Heart left ventricle (tissue), 16 donors: ENCODE results near the gene ERFE. TPM values are rescaled to one million over a fixed set of nuclear protein-coding genes. Genes with fewer than 3 reads are reported as not detected.

Experiments
- ATAC-seq, 4 donors: fragments of 200-7000 bp; cut with Tn5 transposase; one replicate each; pipeline ENCODE4 v1.9.1; 2020 to 2022; ENCODE audit warnings: moderate library complexity in 4 of 4, mild to moderate bottlenecking in 3 of 4, moderate number of reproducible peaks in 1 of 4
- DNase-seq, 5 donors: peaks; one replicate each; pipeline ENCODE4 v3.0.0-alpha.2; 2020
- H3K27ac ChIP-seq, 12 donors: fragments of 200-600 bp; sonication (generic) in 4 of 12; one replicate each; pipeline versions ENCODE4 v1.5.0 to v1.8.0; 2016 to 2022; ENCODE audit warnings: mild to moderate bottlenecking in 2 of 12
- H3K27me3 ChIP-seq, 9 donors: fragments of 200-600 bp; sonication (generic) in 2 of 9; one replicate each; pipeline versions ENCODE4 v1.5.1 to v1.8.0; 2016 to 2022; ENCODE audit warnings: mild to moderate bottlenecking in 3 of 9
- H3K36me3 ChIP-seq, 9 donors: fragments of 200-600 bp; sonication (generic) in 2 of 9; one replicate each; pipeline versions ENCODE4 v1.5.0 to v1.8.0; 2018 to 2022; ENCODE audit warnings: mild to moderate bottlenecking in 2 of 9
- H3K4me1 ChIP-seq, 12 donors: fragments of 200-600 bp; sonication (generic) in 4 of 12; one replicate each; pipeline versions ENCODE4 v1.5.0 to v1.8.0; 2016 to 2022; ENCODE audit warnings: mild to moderate bottlenecking in 3 of 12
- H3K4me3 ChIP-seq, 12 donors: fragments of 200-600 bp; sonication (generic) in 4 of 12; one replicate each; pipeline versions ENCODE4 v1.5.0 to v1.8.0; 2017 to 2022; ENCODE audit warnings: mild to moderate bottlenecking in 9 of 12, moderate library complexity in 4 of 12
- H3K9me3 ChIP-seq, 12 donors: fragments of 200-600 bp; sonication (generic) in 4 of 12; one replicate each; pipeline versions ENCODE4 v1.5.0 to v1.8.0; 2016 to 2022; ENCODE audit warnings: mild to moderate bottlenecking in 1 of 12
- POLR2A ChIP-seq, 2 donors: fragments of 450-650 bp; IDR thresholded peaks; one replicate each; pipeline ENCODE4 v1.6.1; 2017; ENCODE audit warnings: antibody characterized with exemption in 2 of 2, mild to moderate bottlenecking in 2 of 2, moderate library complexity in 2 of 2
- WGBS, 4 donors: extraction: QIAGEN DNeasy Blood & Tissue Kit in 2 of 4; methylation state at CpG; one replicate each; pipeline versions ENCODE4 v1.1.5 to v1.1.7; 2013 to 2018; 5-methylcytosine and 5-hydroxymethylcytosine counted together
- intact Hi-C, 10 donors: fragments of 100-400 bp; cut with DNase I; formaldehyde crosslinking; loops; one replicate each; pipeline versions ENCODE4 v1.11.1 to v1.14.2; 2022
- polyA plus RNA-seq, 2 donors: library from polyadenylated mRNA; stranded (reverse); fragments of 200-250 nt; gene quantifications; one replicate each; pipeline ENCODE4 v1.2.3, GENCODE V29; 2013
- total RNA-seq, 9 donors: library from RNA; depleted of rRNA in 2 of 9; stranded (reverse); fragments of >200 nt in 2 of 9; fragmentation: NEBNext Ultra II Directional in 3 of 9; extraction: Animal tissue kit (Norgen Biotek cat#: 25700) in 3 of 9; gene quantifications; one replicate each; pipeline versions ENCODE4 v1.1.0 to v1.2.4, GENCODE V29; 2016 to 2023
- TF ChIP-seq, protein P1 (sequence below), 12 donors: fragments of 200-600 bp; sonication (generic) in 4 of 12; IDR thresholded peaks; one replicate each; pipeline versions ENCODE4 v1.5.0 to v1.8.0; 2018 to 2022; ENCODE audit warnings: antibody characterized with exemption in 12 of 12, mild to moderate bottlenecking in 5 of 12
- donor health status: ischemic (EF 13 %, LVEDD 7.1; RV severe dilation, severe dysfunction).
- donor health status: healthy with polysubstance abuse.
- donor health status: DM: no; HTN: yes; CAD: no.
- donor health status: DM: no; HTN: no; CAD: no.
- donor health status: ischemic (EF 25% LVEDD 6.9; RV normal size, moderate dysfunction).
- donor health status: ischemic (EF 25% LVEDD 5.7; RV mildly dilated, moderate dysfunction).
- donor health status: healthy.
- donor health status: DM: yes; HTN: yes; CAD: no.
- donor health status: ischemic (EF 35%, LVEDD 5.7; RV mildly dilated, moderate dysfunction).
- donor health status: nonischemic (EF 11% LVEDD 7.7; RV severe dilation, severe dysfunction).
- donor health status: DM: yes; HTN: yes; CAD: no.
- donor health status: PGD.
- donor health status: ischemic (EF 29% LVEDD 5.4; RV normal size, mild dysfunction).
- donor health status: nonischemic (EF 23%, LVEDD 6.1; RV moderate dilation, normal function).

Gene ERFE
- total and polyA plus RNA-seq, 11 donors, result 0.08 to 1.8 (median 0.48) TPM; not detected in 3

DNA sequence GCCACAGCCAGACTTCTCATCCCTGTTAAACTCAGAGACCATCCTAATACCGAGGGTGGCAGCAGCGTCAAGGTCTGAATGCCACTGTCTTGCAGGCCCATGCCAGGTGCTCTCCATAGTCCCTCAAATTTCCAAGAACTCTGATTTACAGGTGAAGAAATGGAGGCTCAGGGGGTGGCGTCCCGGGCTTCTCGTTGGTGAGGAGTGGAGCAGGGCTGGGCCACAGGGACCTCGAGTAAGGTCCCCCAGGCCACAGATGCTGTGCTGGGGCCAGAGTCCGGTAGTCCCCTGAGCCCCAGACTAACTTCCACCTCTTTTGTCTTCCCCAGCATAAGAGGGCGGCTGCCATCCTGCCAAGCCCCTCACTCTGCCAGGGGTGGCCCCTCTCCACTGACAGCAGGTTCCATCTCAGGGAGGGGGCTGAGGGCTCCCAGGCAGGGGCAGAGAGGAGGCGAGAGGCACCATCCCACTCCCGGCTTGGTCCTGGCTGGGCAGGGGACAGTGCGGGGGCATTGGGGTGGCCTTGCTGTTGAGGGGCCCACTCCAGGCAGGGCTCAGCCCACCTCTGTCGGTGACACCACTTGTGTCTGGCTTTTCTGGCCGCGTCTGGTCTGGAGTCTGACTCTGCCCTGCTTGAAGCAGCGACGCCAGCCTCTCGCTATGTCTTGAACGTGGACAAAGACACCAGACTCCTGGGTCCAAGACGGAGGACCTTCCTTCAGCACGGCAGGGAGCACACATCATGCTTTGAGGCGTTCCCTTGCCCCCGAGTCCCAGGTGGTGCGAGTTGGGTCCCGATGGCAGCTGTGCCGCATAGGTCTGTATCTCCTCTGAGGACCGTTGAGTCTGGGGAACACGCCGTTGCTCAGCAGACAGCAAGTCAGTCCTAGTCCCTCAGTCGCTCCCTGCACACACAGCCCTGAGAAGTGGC lies 36.2 kb upstream of the ERFE start:
- Histone ChIP-seq H3K4me1 (peaks cover 0 to 14% (median 0%) of the 10 kb centered on the region in 12 donors), H3K27ac (no peak overlapping the region), H3K9me3 (no peaks in the 10 kb centered on the region), H3K27me3 (peaks cover 0 to 3% (median 0%) of the 10 kb centered on the region in 9 donors), H3K4me3 (no peak overlapping the region), H3K36me3 (no peaks in the 10 kb centered on the region)
- no peak for TF ChIP-seq POLR2A (IDR thresholded peaks at IDR 0.05)
- TF ChIP-seq, protein P1, sequence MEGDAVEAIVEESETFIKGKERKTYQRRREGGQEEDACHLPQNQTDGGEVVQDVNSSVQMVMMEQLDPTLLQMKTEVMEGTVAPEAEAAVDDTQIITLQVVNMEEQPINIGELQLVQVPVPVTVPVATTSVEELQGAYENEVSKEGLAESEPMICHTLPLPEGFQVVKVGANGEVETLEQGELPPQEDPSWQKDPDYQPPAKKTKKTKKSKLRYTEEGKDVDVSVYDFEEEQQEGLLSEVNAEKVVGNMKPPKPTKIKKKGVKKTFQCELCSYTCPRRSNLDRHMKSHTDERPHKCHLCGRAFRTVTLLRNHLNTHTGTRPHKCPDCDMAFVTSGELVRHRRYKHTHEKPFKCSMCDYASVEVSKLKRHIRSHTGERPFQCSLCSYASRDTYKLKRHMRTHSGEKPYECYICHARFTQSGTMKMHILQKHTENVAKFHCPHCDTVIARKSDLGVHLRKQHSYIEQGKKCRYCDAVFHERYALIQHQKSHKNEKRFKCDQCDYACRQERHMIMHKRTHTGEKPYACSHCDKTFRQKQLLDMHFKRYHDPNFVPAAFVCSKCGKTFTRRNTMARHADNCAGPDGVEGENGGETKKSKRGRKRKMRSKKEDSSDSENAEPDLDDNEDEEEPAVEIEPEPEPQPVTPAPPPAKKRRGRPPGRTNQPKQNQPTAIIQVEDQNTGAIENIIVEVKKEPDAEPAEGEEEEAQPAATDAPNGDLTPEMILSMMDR (IDR thresholded peaks at IDR 0.05), result no peak
- ATAC-seq, result no peak
- 83 to 89% (median 86%) methylated on average over 25 to 29 of the region's 29 CpGs for WGBS, 4 donors
- intact Hi-C loops, result no loop called here
- DNase-seq, result peak in 2 of 5 donors; percentile 18 to 47

DNA sequence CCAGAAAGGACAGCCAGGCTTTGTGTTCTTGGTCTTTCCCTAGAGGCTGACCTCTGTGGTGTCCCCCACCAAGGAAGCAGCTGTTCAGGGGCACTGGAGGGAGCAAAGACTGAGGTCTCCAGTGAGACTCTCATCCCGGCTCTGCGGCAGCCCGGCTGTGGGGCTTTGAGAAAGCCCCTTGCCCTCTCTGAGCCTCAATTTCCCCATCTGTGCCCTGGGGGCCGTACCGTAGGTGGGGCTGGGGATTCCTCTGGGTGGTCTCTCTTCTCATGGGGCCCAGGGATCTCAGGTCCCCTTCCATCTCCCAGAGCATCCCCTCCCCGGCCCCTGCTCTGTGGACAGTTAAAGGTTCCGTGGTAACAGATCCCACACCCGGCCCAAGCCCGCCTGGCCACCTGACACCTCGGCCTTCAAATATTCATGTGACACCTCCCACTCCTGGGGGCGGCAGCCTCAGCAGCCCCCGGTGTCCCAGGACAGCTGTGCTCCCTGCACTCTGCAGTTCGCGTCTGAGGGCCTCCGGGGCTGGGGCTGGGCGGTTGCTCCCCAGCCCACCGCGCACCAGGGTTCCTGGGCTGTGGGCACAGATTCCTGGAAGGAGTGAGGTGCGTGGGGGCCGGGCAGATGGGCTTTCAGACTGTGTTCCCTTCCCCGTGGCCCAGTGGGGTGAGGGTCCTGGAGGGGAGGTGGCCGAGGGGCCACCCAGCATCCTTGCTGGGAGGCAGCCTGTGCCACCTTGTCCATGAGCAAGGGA lies 35.4 kb upstream of the ERFE start:
- 82 to 86% (median 84%) methylated on average over 15 to 22 of the region's 22 CpGs for WGBS, 4 donors
- H3K27me3 ChIP-seq, result no peaks in the 10 kb centered on the region
- intact Hi-C loops, result no loop called here
- H3K27ac ChIP-seq, result no peak overlapping the region
- no peak for ATAC-seq
- TF ChIP-seq, protein P1 (IDR thresholded peaks at IDR 0.05), result no peak
- TF ChIP-seq POLR2A (IDR thresholded peaks at IDR 0.05), result no peak
- no peaks in the 10 kb centered on the region for H3K36me3 ChIP-seq
- peaks cover 0 to 14% (median 0%) of the 10 kb centered on the region in 12 donors for H3K4me1 ChIP-seq
- peak in 2 of 5 donors; percentile 20 to 56 for DNase-seq
- H3K4me3 ChIP-seq, result no peak overlapping the region
- no peaks in the 10 kb centered on the region for H3K9me3 ChIP-seq

DNA sequence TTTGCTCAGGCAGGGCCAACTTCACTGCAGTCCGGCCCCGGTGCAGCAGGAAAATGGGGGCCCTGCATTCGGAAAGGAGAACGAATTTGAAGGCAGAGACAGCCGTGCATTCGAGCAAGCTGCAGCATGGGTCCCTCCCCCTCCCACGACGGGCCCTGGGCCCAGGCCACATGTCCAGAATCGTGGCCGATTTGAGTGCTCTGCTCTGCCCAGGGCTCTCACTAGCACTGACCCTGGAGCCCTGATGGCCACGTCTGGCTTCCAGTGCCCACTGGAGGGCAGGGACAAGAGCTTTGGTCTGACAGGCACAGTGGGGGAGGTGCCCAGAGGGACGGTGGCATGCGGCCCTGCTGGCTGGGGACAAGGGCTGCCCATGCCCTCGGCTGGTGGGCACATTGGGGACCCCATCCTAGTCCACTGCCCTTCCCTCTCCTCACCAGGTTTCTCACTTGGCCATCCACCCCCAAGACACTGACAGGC lies 34.7 kb upstream of the ERFE start:
- peak in 2 of 5 donors; percentile 11 to 49 for DNase-seq
- no peak for ATAC-seq

More for the DNA sequence above, 34.7 kb upstream of the ERFE start:
- intact Hi-C loops, result no loop called here
- Histone ChIP-seq H3K4me3 (no peak overlapping the region), H3K27me3 (no peaks in the 10 kb centered on the region), H3K9me3 (no peaks in the 10 kb centered on the region), H3K4me1 (peaks cover 0 to 14% (median 0%) of the 10 kb centered on the region in 12 donors), H3K27ac (no peak overlapping the region), H3K36me3 (no peaks in the 10 kb centered on the region)
- no peak for TF ChIP-seq POLR2A (IDR thresholded peaks at IDR 0.05)
- TF ChIP-seq, protein P1 (IDR thresholded peaks at IDR 0.05), result no peak
- 74 to 84% (median 76%) methylated on average over 8 to 14 of the region's 14 CpGs for WGBS, 4 donors
